ENCODE data around the gene RAB33B.

Gene RAB33B

DNA sequence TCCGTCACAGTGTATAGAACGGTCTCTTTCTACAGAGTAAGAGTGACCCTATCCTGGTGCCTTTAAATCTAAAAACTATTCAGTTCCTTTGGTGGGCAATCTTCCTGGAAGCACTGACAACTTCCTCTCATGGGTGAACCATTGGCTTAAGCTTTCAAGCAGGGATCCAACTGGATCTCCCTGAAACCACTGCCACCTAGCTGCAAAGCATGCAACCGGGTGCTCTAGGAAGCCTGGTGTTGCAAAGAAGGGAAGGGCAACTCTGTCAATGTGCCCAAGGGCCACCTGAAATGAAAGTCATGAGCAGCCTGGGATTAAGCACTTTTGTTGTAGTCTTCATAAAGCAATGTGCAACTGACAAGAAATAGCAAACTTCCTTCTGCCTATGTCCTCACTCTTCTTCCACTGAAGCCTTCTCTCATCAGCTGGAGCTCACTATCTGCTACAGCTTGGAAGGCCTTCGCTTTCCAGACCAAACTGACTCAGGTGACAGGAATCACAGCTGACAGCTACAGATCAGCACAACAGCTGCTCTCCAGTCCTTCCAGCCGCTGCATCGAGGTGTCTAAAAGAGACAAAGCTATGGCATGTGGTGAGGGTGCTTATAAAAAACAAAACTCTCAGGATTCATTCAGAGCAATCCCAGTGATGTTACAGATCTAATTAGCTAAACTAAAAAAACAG is 55.9 kb downstream of the RAB33B start:
- no peak for DNase-seq

- DNase-seq: no peak
These were observed 57.4 kb downstream of the RAB33B start for GRCh38 chr4:139511320-139511719.

- no peak for DNase-seq
These were observed 60.6 kb downstream of the RAB33B start for GRCh38 chr4:139514382-139515059.

DNA sequence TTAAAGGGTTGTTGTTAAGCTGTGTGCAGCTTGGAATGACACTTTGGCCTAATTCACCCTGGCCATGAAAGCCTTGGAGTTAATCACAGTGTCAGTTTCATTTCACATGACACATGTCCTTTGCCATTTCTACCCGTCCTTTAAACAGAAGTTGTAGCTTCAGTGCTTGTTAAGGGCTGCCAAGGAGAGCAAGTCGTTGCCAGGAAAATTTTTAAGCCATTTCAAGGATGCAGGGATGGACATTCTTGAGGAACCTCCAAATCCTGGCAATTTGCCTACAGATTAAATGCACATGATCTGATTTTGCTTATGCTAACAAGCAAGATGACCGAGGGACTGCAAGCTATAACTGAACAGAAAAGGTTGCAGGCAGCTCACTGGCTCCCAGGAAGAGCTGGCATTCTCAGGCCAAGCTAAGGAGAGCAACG is 61.6 kb downstream of the RAB33B start:
- DNase-seq: no peak

DNA sequence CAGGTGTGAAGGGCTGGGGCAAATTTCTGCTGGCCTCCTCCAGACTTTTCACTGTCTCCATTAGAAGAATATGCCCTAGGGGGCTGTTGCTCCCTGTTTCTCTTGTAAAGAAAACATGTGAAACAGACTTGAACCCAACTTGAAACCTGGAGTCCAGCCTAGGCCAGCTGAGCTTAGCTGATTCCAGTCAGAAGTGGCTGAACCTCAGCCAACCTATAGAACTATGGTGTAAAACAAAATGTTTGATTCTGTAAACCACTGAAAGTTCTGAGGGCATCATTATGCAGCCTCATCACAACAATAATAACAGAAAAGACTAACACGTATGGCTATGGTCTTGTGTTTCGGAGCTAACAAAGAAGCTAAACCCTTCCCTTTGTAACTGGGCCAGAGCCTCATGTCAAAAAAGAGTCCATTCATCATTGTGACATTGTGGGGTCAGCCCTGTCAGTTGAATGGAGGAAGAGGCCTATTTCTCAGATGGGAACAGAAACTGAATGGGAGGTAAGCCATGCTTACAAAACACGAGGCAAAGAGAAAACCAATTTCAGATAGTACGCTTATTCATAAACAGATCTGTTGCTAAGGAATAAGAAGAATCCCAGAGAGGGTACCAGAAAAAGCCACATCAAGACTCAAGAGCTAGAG is 68.0 kb downstream of the RAB33B start:
- no peak for DNase-seq

- no peak for DNase-seq
These were observed 68.5 kb downstream of the RAB33B start for GRCh38 chr4:139522457-139522856.

- DNase-seq: no peak
These were observed 69.2 kb downstream of the RAB33B start for GRCh38 chr4:139523076-139523475.

- no peak for DNase-seq
These were observed 70.2 kb downstream of the RAB33B start for GRCh38 chr4:139524062-139524631.

- DNase-seq: no peak
These were observed 71.5 kb downstream of the RAB33B start for GRCh38 chr4:139525414-139525813.

Data from stimulated activated CD4-positive, alpha-beta T cell treated with anti-CD3 and anti-CD28 coated beads, Interleukin-2, amount 100 ng/mL, for 48 hours (primary cell).